GM12874 (cell line): ENCODE data around the gene REPS1.

Experiments
- CTCF ChIP-seq: IDR thresholded peaks from 2 replicates; pipeline ENCODE4 v1.5.1; 2011; ENCODE audit warnings: low read depth, mild to moderate bottlenecking, control low read depth, low read length, moderate library complexity; ENCODE audit not compliant: insufficient read depth

Gene REPS1

GRCh38 chr6:138864343-138864890, 123.6 kb downstream of the REPS1 start:
- no peak for TF ChIP-seq CTCF

- no peak for TF ChIP-seq CTCF
Measured at GRCh38 chr6:138863321-138863720, 124.7 kb downstream of the REPS1 start.

GRCh38 chr6:138862456-138862855, 125.6 kb downstream of the REPS1 start:
- no peak for TF ChIP-seq CTCF

- TF ChIP-seq CTCF: no peak
Measured at GRCh38 chr6:138857775-138858174, 130.3 kb downstream of the REPS1 start.

- TF ChIP-seq CTCF: no peak
Measured at GRCh38 chr6:138856654-138857053, 131.4 kb downstream of the REPS1 start.
